Astrocyte of the cerebellum (primary cell): Measurements from ENCODE around the gene ASIC2.

Source experiments
- DNase-seq: peaks from one replicate; pipeline ENCODE4 v3.0.0-alpha.2; 2011; ENCODE audit warnings: low read depth
- H3K4me3 ChIP-seq: 2 replicates; pipeline ENCODE4 v1.5.1; 2011; ENCODE audit warnings: mild to moderate bottlenecking, low read depth, low read length, moderate library complexity
- CTCF ChIP-seq: IDR thresholded peaks from 2 replicates; pipeline ENCODE4 v1.5.1; 2012; ENCODE audit warnings: low read length, low read depth, moderate library complexity, mild to moderate bottlenecking; ENCODE audit errors: missing control alignments
- in situ Hi-C: cut with HindIII; loops from 2 replicates; pipeline ENCODE4 v1.10.0; 2017; ENCODE audit warnings: low sequenced_read_pairs

Gene ASIC2

DNA sequence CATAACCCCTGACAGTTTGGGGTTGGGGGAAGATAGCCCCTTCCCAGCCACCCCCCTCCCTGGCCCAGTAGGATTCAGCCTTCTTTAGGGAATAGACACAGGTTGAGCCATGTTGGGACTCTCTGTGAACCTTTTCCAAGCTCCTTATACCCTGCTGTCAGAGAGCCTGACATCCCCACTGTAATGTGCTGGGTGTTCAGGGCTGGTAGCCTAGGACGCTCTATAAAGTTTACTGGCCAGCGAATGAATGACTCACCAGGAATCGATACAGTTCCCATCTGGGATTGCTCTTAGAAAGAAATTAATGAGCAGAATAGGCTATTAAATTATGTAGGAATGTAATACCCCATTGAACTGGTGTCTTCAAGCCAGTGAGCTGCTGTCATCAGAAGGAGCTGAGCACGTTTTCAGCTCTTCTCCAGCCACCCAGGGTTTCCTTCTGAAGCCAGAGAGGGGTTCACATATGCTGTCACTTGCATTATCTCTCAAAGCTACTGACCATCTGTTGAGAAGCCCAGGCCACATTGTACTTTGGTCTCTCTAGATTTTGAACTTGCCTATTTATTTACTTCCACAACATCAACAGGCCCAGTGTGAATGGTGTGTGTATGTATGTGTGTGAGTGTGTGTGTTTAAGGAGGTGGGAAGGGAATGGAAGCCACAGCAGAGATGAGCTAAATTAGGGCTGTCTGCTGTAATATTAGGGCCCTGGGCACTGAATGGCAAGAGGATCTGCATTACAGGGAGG is 236.5 kb downstream of the ASIC2 start:
- in situ Hi-C loops = no loop called here
- TF ChIP-seq CTCF = no peak
- DNase-seq = no peak
- H3K4me3 ChIP-seq = no peak overlapping the region

- in situ Hi-C loops = no loop called here
- no peak for DNase-seq
- no peak overlapping the region for H3K4me3 ChIP-seq
- no peak for TF ChIP-seq CTCF
Measured at GRCh38 chr17:33055746-33056145, 237.3 kb downstream of the ASIC2 start.

DNA sequence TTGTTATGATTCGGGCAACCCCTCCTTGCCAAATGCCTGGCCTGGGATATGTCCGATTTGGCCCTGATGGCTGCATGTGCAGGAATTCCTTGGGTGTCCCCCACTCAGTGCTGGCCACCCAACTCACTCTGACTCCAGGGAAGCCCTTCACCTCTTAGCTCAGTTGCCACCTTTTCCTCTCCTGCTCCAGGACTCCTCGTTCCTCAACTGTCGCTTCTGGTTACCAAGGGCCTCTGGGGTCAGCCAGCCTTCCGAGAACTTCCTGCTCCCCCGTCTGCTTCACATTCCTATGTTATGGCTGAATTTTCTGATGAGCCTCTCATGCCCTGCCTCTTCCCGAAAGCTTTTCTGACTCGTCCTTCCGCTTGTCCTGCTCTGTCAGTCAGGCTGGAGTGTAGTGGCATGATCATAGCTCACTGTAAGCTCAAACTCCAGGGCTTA is 237.9 kb downstream of the ASIC2 start:
- H3K4me3 ChIP-seq = no peak overlapping the region
- DNase-seq = no peak
- in situ Hi-C loops = no loop called here
- TF ChIP-seq CTCF = no peak

DNA sequence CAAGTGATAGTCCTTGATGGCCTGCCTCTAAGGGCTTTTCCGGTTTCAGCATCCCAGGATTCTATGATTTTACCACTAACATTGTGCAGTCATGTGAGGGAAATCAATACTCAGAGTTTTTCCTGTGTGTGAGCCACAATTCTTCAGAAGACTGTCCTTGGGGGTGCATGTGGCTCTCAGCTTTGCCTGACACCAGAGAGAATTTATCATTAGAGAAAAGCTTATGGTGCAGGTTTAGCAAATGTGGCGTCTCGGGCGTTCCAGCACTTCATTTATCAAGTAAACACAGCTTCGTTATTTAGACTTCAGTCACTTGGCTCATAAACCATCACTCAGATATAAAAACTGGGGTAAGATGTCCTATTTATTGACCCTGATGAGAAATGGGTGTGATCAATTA is 238.7 kb downstream of the ASIC2 start:
- in situ Hi-C loops = no loop called here
- DNase-seq = no peak
- no peak overlapping the region for H3K4me3 ChIP-seq
- TF ChIP-seq CTCF = no peak

- TF ChIP-seq CTCF = no peak
- DNase-seq = no peak
- in situ Hi-C loops = no loop called here
- H3K4me3 ChIP-seq = no peak overlapping the region
Measured at GRCh38 chr17:33053676-33054075, 239.4 kb downstream of the ASIC2 start.

- in situ Hi-C loops = no loop called here
- H3K4me3 ChIP-seq = no peak overlapping the region
- DNase-seq = no peak
- TF ChIP-seq CTCF = no peak
Measured at GRCh38 chr17:33052856-33053255, 240.2 kb downstream of the ASIC2 start.
